K562 (cell line): ENCODE measurements around the gene KAT6B. TPM values are rescaled to one million over a fixed set of nuclear protein-coding genes. Genes with fewer than 3 reads are reported as not detected.

Experiments used
- ATAC-seq: fragments of 200-7000 bp; cut with Tn5 transposase; 3 replicates; pipeline ENCODE4 v1.9.1; 2020; ENCODE audit warnings: moderate library complexity
- BruUV-seq: library from RNA; stranded (reverse); fragments of 400-500 nt; replicated peaks from 2 replicates; lab custom pipeline; 2021; lab: Mats Ljungman, UMichigan
- CTCF ChIA-PET: fragments of 300-600 bp; formaldehyde crosslinking; extraction: SDS; loops from one replicate; lab custom pipeline; 2021; ENCODE audit warnings: low intra/inter-chr PET ratio; lab: Yijun Ruan, JAX
- POLR2A ChIA-PET: fragments of 300-600, 350-650 bp; sonication (Branson Sonifier 250); formaldehyde crosslinking; extraction: SDS; loops from one replicate; lab custom pipeline; 2021; ENCODE audit warnings: antibody characterized with exemption, inconsistent platforms; lab: Yijun Ruan, JAX
- DNase-seq, 4 experiments: peaks; one replicate each; pipeline versions ENCODE4 v3.0.0 to v3.0.0-alpha.2; 2011 to 2018; ENCODE audit warnings: low spot score in 3 of 4, mixed read lengths in 3 of 4; ENCODE audit errors: extremely low read depth in 1 of 4
- FAIRE-seq: peaks from 2 replicates; lab custom pipeline; 2011; peaks lifted over from hg19 to GRCh38; lab: Jason Lieb, UNC
- H2AFZ ChIP-seq: 2 replicates; pipeline ENCODE4 v1.6.0; 2011; ENCODE audit warnings: low read depth, low read length, control low read depth, inconsistent platforms
- H3K27ac ChIP-seq: fragments of 200-600 bp; 3 replicates; pipeline ENCODE4 v1.8.0; 2011; ENCODE audit warnings: low read depth, mild to moderate bottlenecking, control low read depth, inconsistent platforms, low read length, moderate library complexity, mixed read lengths; ENCODE audit errors: extremely low read depth
- H3K27me3 ChIP-seq, 2 experiments: fragments of 300-600 bp in 1 of 2; 2 replicates in 1 of 2; 3 replicates in 1 of 2; pipeline versions ENCODE4 v1.6.0 to v1.8.0; 2011; ENCODE audit warnings: inconsistent platforms in 2 of 2, low read length in 2 of 2, mild to moderate bottlenecking in 1 of 2, mixed read lengths in 1 of 2, moderate library complexity in 1 of 2; ENCODE audit not compliant: control insufficient read depth in 2 of 2, insufficient read depth in 2 of 2
- H3K36me3 ChIP-seq: fragments of 300-600 bp; 3 replicates; pipeline ENCODE4 v1.8.0; 2011; ENCODE audit warnings: mild to moderate bottlenecking, low read length, inconsistent platforms; ENCODE audit not compliant: control insufficient read depth, insufficient read depth
- H3K4me1 ChIP-seq, 2 experiments: fragments of 200-600 bp in 1 of 2; replicated peaks in 1 of 2; 2 replicates in 1 of 2; 3 replicates in 1 of 2; pipeline versions ENCODE4 v1.5.1 to v1.8.0; 2011; ENCODE audit warnings: inconsistent platforms in 2 of 2, low read length in 2 of 2, mild to moderate bottlenecking in 1 of 2, mixed read lengths in 1 of 2, moderate library complexity in 1 of 2; ENCODE audit not compliant: control insufficient read depth in 2 of 2, insufficient read depth in 2 of 2
- H3K4me2 ChIP-seq: 2 replicates; pipeline ENCODE4 v1.6.1; 2011; ENCODE audit warnings: low read length, control low read depth, inconsistent platforms, mixed read lengths; ENCODE audit not compliant: insufficient read depth
- H3K4me3 ChIP-seq: fragments of 200-600 bp; sonication (generic), shearing (Covaris generic); 2 replicates; pipeline ENCODE4 v1.5.1; 2016; ENCODE audit warnings: control low read depth, inconsistent platforms
- H3K79me2 ChIP-seq: fragments of 200-600 bp; 3 replicates; pipeline ENCODE4 v1.8.0; 2011; ENCODE audit warnings: low read length, inconsistent platforms; ENCODE audit not compliant: control insufficient read depth, insufficient read depth
- H3K9ac ChIP-seq, 2 experiments: 2 replicates each; pipeline versions ENCODE4 v1.6.0 to v1.6.1; 2011; ENCODE audit warnings: low read depth in 2 of 2, low read length in 2 of 2, control low read depth in 1 of 2, inconsistent platforms in 1 of 2, mild to moderate bottlenecking in 1 of 2, mixed read lengths in 1 of 2; ENCODE audit not compliant: insufficient read depth in 1 of 2
- H3K9me1 ChIP-seq: one replicate; pipeline ENCODE4 v1.6.0; 2011; ENCODE audit warnings: inconsistent platforms, mild to moderate bottlenecking, low read length, moderate library complexity; ENCODE audit not compliant: control insufficient read depth, insufficient read depth
- H3K9me3 ChIP-seq: replicated peaks from 2 replicates; pipeline ENCODE4 v1.5.1; 2011; ENCODE audit warnings: low read depth, low read length, inconsistent platforms; ENCODE audit not compliant: control insufficient read depth, insufficient read depth
- H4K20me1 ChIP-seq: replicated peaks from 2 replicates; pipeline ENCODE4 v1.6.1; 2011; ENCODE audit warnings: low read length, inconsistent platforms, mixed read lengths; ENCODE audit not compliant: control insufficient read depth, insufficient read depth
- ATF7 ChIP-seq: fragments of 450-650 bp; IDR thresholded peaks from 2 replicates; pipeline ENCODE4 v1.7.1; 2014; ENCODE audit warnings: mild to moderate bottlenecking, moderate library complexity
- BCL6 ChIP-seq: fragments of 250-450 bp; sonication (Bioruptor Pico); IDR thresholded peaks from 2 replicates; pipeline ENCODE4 v1.4.0; 2020
- BMI1 ChIP-seq: fragments of 150-350 bp; IDR thresholded peaks from 2 replicates; pipeline ENCODE4 v1.6.1; 2014; ENCODE audit warnings: low read length
- DNMT1 ChIP-seq: fragments of 450-650 bp; IDR thresholded peaks from 2 replicates; pipeline ENCODE4 v1.6.1; 2016; ENCODE audit warnings: antibody characterized with exemption, mild to moderate bottlenecking
- ELF2 ChIP-seq: fragments of 250-450 bp; sonication (Bioruptor Pico); IDR thresholded peaks from 2 replicates; pipeline ENCODE4 v1.5.0; 2021; ENCODE audit warnings: mild to moderate bottlenecking
- HDAC3 ChIP-seq: fragments of 450-650 bp; IDR thresholded peaks from 2 replicates; pipeline ENCODE4 v1.6.1; 2018; ENCODE audit warnings: borderline replicate concordance, mild to moderate bottlenecking, moderate library complexity; ENCODE audit not compliant: partially characterized antibody
- HMG20A ChIP-seq: fragments of 450-650 bp; formaldehyde crosslinking; conservative IDR thresholded peaks from 2 replicates; pipeline ENCODE4 v1.4.0; 2020; ENCODE audit warnings: mild to moderate bottlenecking, mixed read lengths
- HNRNPLL ChIP-seq: fragments of 200-400 bp; formaldehyde crosslinking; IDR thresholded peaks from 2 replicates; pipeline ENCODE4 v1.6.1; 2017; ENCODE audit warnings: low read length, low read depth, mild to moderate bottlenecking; ENCODE audit not compliant: poor library complexity, severe bottlenecking
- MAZ ChIP-seq, 2 experiments: fragments of 450-650 bp in 1 of 2; sonication (generic) in 1 of 2; formaldehyde crosslinking; IDR thresholded peaks in 1 of 2; conservative IDR thresholded peaks in 1 of 2; 2 replicates each; pipeline versions ENCODE4 v1.4.0 to v1.5.0; 2020; ENCODE audit warnings: mild to moderate bottlenecking in 1 of 2, missing genetic modification reagents in 1 of 2
- NELFE ChIP-seq: IDR thresholded peaks from 2 replicates; pipeline ENCODE4 v1.6.1; 2011; ENCODE audit warnings: mild to moderate bottlenecking; ENCODE audit not compliant: insufficient read depth, insufficient read length
- NRF1 ChIP-seq, 2 experiments: fragments of 450-650 bp; IDR thresholded peaks in 1 of 2; conservative IDR thresholded peaks in 1 of 2; 2 replicates each; pipeline ENCODE4 v1.6.1; 2014; ENCODE audit warnings: mild to moderate bottlenecking in 2 of 2
- PHB2 ChIP-seq: fragments of 450-650 bp; IDR thresholded peaks from 2 replicates; pipeline ENCODE4 v1.6.1; 2017; ENCODE audit warnings: low read depth
- POLR2B ChIP-seq: fragments of 450-650 bp; IDR thresholded peaks from 2 replicates; pipeline ENCODE4 v1.6.1; 2018; ENCODE audit warnings: low read depth; ENCODE audit not compliant: partially characterized antibody
- RBBP5 ChIP-seq: fragments of 200-600 bp; sonication (generic); IDR thresholded peaks from 2 replicates; pipeline ENCODE4 v1.6.1; 2012; ENCODE audit warnings: borderline replicate concordance, mild to moderate bottlenecking, low read length, control low read depth, inconsistent platforms; ENCODE audit not compliant: insufficient read depth, poor library complexity, severe bottlenecking
- RCOR1 ChIP-seq, 2 experiments: IDR thresholded peaks; 2 replicates each; pipeline ENCODE4 v1.6.1; 2012; ENCODE audit warnings: low read depth in 2 of 2, low read length in 2 of 2, borderline replicate concordance in 1 of 2, improper control_type of control experiment in 1 of 2
- ZEB2 ChIP-seq: fragments of 450-650 bp; IDR thresholded peaks from 2 replicates; pipeline ENCODE4 v1.6.1; 2016
- ZNF23 ChIP-seq: fragments of 250-450 bp; sonication (Bioruptor Pico); IDR thresholded peaks from 2 replicates; pipeline ENCODE4 v1.4.0; 2020; ENCODE audit warnings: mild to moderate bottlenecking
- ZNF551 ChIP-seq: fragments of 250-450 bp; sonication (Bioruptor Pico); IDR thresholded peaks from 2 replicates; pipeline ENCODE4 v1.5.0; 2021; ENCODE audit warnings: mild to moderate bottlenecking, moderate library complexity
- ZNF717 ChIP-seq: fragments of 250-450 bp; sonication (Bioruptor Pico); IDR thresholded peaks from 2 replicates; pipeline ENCODE4 v1.5.0; 2021
- WGBS: fragments of 100-300 bp; shearing (Covaris generic); methylation state at CpG from one replicate; pipeline ENCODE4 v1.1.6; 2016; ENCODE audit warnings: low coverage, mixed read lengths; ENCODE audit not compliant: insufficient coverage; ENCODE audit errors: missing lambda C conversion rate; 5-methylcytosine and 5-hydroxymethylcytosine counted together
- in situ Hi-C: fragments of 300-500 bp; cut with MboI; formaldehyde crosslinking; loops from 4 replicates; pipeline ENCODE4 v1.15.0; 2018; ENCODE audit warnings: inconsistent platforms, mixed read lengths
- intact Hi-C: fragments of 100-400 bp; cut with micrococcal nuclease; formaldehyde crosslinking; loops from 2 replicates; pipeline ENCODE4 v1.14.2; 2022
- polyA plus RNA-seq, 8 experiments: library from polyadenylated mRNA; depleted of rRNA in 4 of 8; stranded (reverse) in 5 of 8; unstranded in 3 of 8; fragments of >200 nt; fragmentation: Nextera tagmentation in 2 of 8; fragmentation: Illumina TruSeq in 1 of 8; extraction: Ambion mirVana in 2 of 8; extraction: Trizol in 1 of 8; gene quantifications; 2 replicates each; pipeline versions ENCODE4 v1.2.1 to v1.2.3, GENCODE V29; 2011 to 2014; ENCODE audit warnings: inconsistent platforms in 1 of 8, missing spikeins in 1 of 8
- total RNA-seq, 7 experiments: library from RNA; depleted of rRNA in 6 of 7; stranded (reverse); fragments of >200 nt in 6 of 7; fragmentation: Illumina TruSeq in 2 of 7; extraction: Trizol in 2 of 7; gene quantifications; 2 replicates each; pipeline versions ENCODE4 v1.2.1 to v1.2.3, GENCODE V29; 2011 to 2021; ENCODE audit warnings: low replicate concordance in 1 of 7
- TF ChIP-seq, protein P1 (sequence below): fragments of 250-450 bp; sonication (Bioruptor Pico); IDR thresholded peaks from 2 replicates; pipeline ENCODE4 v1.9.0; 2021; ENCODE audit warnings: mild to moderate bottlenecking
- TF ChIP-seq, protein P2 (sequence below): sonication (generic); formaldehyde crosslinking; IDR thresholded peaks from 2 replicates; pipeline ENCODE4 v1.5.0; 2020; ENCODE audit warnings: missing genetic modification reagents

Gene KAT6B
- total and polyA plus RNA-seq, 9 of the 15 experiments (the other 6 are each of a cell fraction or from before 2014, with no cell fraction given): 1.4 to 9.2 (median 6.8) TPM

DNA sequence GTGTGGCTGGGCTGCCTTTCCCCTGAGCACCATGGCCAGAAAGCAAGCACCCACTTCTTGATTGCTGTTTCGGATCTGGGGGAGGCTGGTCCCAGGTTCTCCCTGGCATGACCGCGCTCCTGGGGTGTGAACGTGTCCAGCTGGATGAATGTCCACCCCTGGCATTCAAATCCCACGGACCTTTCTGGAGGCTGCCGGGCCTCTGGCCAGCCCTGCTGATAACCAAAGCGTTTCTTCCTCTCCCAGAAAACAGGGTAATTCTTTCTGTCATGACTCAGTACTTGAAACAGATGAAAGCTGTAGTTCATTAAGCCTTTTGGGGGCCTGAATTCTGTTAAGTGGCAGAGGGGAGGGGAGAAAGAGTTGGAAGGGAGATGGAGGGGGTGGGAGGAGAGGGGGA lies 211.9 kb downstream of the KAT6B start (continued):
- TF ChIP-seq, protein P1, sequence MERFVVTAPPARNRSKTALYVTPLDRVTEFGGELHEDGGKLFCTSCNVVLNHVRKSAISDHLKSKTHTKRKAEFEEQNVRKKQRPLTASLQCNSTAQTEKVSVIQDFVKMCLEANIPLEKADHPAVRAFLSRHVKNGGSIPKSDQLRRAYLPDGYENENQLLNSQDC (CRISPR knock-in tag): no peak
- TF ChIP-seq BCL6 (CRISPR knock-in tag) (no peak), ELF2 (no peak), POLR2B (no peak), MAZ (CRISPR knock-in tag; conservative IDR thresholded peaks at IDR 0.05 in 1 of 2, IDR thresholded peaks at IDR 0.05 in 1 of 2) (no peak), HMG20A (CRISPR knock-in tag) (no peak), ZNF551 (CRISPR knock-in tag) (no peak), ZEB2 (no peak), NRF1 (conservative IDR thresholded peaks at IDR 0.05 in 1 of 2, IDR thresholded peaks at IDR 0.05 in 1 of 2) (no peak), PHB2 (no peak), NELFE (no peak)
- TF ChIP-seq, protein P2, sequence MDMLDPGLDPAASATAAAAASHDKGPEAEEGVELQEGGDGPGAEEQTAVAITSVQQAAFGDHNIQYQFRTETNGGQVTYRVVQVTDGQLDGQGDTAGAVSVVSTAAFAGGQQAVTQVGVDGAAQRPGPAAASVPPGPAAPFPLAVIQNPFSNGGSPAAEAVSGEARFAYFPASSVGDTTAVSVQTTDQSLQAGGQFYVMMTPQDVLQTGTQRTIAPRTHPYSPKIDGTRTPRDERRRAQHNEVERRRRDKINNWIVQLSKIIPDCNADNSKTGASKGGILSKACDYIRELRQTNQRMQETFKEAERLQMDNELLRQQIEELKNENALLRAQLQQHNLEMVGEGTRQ: no peak

DNA sequence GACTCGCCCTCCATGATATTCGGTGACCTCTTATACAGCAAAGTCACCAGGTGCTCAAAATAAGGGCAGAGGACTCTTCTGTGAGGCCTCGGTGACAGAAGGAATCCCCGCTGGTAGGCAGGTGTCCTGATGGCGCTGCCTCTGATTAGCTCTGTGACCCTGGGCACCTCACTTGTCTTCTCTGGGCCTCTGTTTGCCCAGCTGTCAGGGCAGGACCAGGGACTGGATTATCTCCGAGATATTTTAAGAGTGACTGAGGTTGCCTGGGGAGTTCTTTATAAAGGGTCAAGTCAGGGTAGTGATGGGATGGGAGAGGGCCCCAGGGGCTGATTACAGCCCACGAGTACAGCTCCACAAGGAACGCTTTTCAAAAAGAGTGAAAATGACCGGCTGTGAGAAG lies 214.2 kb downstream of the KAT6B start:
- no peaks in the 10 kb centered on the region for H3K9me1 ChIP-seq
- intact Hi-C loops: no loop called here
- no peak overlapping the region for H3K4me3 ChIP-seq
- no peak overlapping the region for H3K27ac ChIP-seq
- H3K4me1 ChIP-seq: peaks cover 0 to 15% of the 10 kb centered on the region in 2 experiments; a peak in 3 of 5 replicates
- in situ Hi-C loops: no loop called here
- no peak for DNase-seq
- H3K79me2 ChIP-seq: no peaks in the 10 kb centered on the region
- H2AFZ ChIP-seq: no peak overlapping the region
- no peak for ATAC-seq
- no peak for FAIRE-seq
- no peaks in the 10 kb centered on the region for H3K36me3 ChIP-seq
- no peaks in the 10 kb centered on the region for H3K9me3 ChIP-seq
- peaks cover 6 to 32% of the 10 kb centered on the region in 2 experiments for H3K27me3 ChIP-seq
- POLR2A ChIA-PET: interaction anchor here (0.6 to 1.3 kb wide), 2 partner anchors 11 to 39 kb away, joined by 3 read pairs; no protein-coding TSS in a partner anchor
- no peaks in the 10 kb centered on the region for H4K20me1 ChIP-seq
- no TSS peak for BruUV-seq
- WGBS: 19% methylated on average over 9 of the region's 9 CpGs
- H3K9ac ChIP-seq: no peak overlapping the region
- no peak overlapping the region for H3K4me2 ChIP-seq
- CTCF ChIA-PET: no interaction called here
- TF ChIP-seq HNRNPLL (no peak), ZNF23 (CRISPR knock-in tag) (no peak), DNMT1 (no peak), HDAC3 (no peak), ATF7 (no peak), BMI1 (no peak), RCOR1 (IDR thresholded peaks at IDR 0.05; ENCODE audit: borderline replicate concordance in 1 of 2, low read depth in 2 of 2, low read length in 2 of 2) (no peak), ZNF717 (CRISPR knock-in tag) (no peak), RBBP5 (no peak)
- TF ChIP-seq, all 486 proteins: peak for 0
